ENCODE measurements around the gene RTEL1. TPM values are rescaled to one million over a fixed set of nuclear protein-coding genes. Genes with fewer than 3 reads are reported as not detected.

The RTEL1 gene
- total and polyA plus RNA-seq, 7 donors, result 3.6 to 44.3 (median 22.4) TPM

GRCh38 chr20:63707558-63708300 is 49.6 kb downstream of the RTEL1 start, which contains the start of the genes ARFRP1 and ZGPAT:
TSS of gene ARFRP1 (minus strand) at chr20:63707976. CDS start at chr20:63707091, 885 bp downstream.
TSS of gene ZGPAT (plus strand) at chr20:63708039. CDS start at chr20:63708581, 542 bp downstream.
- Histone ChIP-seq H3K4me1 (peaks cover 0 to 29% (median 25%) of the 10 kb centered on the region in 4 donors), H3K9me3 (no peaks in the 10 kb centered on the region), H3K36me3 (peaks cover 0 to 77% (median 15%) of the 10 kb centered on the region in 4 donors), H3K27ac (peak within 1 kb of the TSS; percentile 87 to 93 (median 91)), H3K27me3 (no peaks in the 10 kb centered on the region), H3K4me3 (peak within 1 kb of the TSS; percentile 60 to 92 (median 78))
- intact Hi-C loops (cut with DNase I), result loop anchor here (2.0 to 5.0 kb wide), 2 partner anchors 31 to 50 kb away; partner anchors contain the start of genes RTEL1 and SLC2A4RG
- 0% methylated on average over 98 of the region's 98 CpGs for WGBS, 2 donors
- DNase-seq, result peak; percentile 94
- TF ChIP-seq EP300 (IDR thresholded peaks at IDR 0.05) (peak in 1 of 4 donors; percentile 26), CTCF (IDR thresholded peaks at IDR 0.05) (peak in 1 of 4 experiments; percentile 3), POLR2AphosphoS5 (IDR thresholded peaks at IDR 0.05) (peak; percentile 51 to 84 (median 83)), POLR2A (IDR thresholded peaks at IDR 0.05) (peak in 1 of 2 donors; percentile 11)

DNA sequence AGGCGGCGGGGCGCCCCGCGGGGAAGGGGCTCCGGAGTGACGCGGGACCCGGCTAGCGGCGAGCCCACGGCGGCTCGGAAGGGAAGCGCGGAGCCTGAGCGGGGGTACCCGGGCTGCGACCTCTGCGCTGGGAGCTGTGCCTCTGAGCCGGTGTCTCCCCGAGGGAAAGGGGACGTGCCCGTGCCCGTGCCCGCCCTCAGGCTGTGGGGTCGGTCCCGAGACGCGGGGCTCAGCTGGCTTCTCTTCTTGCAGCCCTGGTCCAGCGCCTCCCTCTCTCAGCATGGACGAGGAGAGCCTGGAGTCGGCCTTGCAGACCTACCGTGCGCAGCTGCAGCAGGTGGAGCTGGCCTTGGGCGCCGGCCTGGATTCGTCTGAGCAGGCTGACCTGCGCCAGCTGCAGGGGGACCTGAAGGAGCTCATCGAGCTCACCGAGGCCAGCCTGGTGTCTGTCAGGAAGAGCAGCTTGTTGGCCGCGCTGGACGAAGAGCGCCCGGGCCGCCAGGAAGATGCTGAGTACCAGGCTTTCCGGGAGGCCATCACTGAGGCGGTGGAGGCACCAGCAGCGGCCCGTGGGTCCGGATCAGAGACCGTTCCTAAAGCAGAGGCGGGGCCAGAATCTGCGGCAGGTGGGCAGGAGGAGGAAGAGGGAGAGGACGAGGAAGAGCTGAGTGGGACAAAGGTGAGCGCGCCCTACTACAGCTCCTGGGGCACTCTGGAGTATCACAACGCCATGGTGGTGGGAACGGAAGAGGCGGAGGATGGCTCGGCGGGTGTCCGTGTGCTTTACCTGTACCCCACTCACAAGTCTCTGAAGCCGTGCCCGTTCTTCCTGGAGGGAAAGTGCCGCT is 50.4 kb downstream of the RTEL1 start:
- TF ChIP-seq POLR2AphosphoS5 (IDR thresholded peaks at IDR 0.05) (no peak), POLR2A (IDR thresholded peaks at IDR 0.05) (no peak), EP300 (IDR thresholded peaks at IDR 0.05) (no peak), CTCF (IDR thresholded peaks at IDR 0.05) (no peak)
- Histone ChIP-seq H3K27me3 (no peaks in the 10 kb centered on the region), H3K36me3 (peaks cover 0 to 78% (median 16%) of the 10 kb centered on the region in 4 donors), H3K4me3 (peak overlapping the region; percentile 60 to 92 (median 78)), H3K4me1 (peaks cover 0 to 29% (median 25%) of the 10 kb centered on the region in 4 donors), H3K9me3 (no peaks in the 10 kb centered on the region), H3K27ac (peak overlapping the region; percentile 87 to 93 (median 91))
- 17 to 24% methylated on average over 67 of the region's 67 CpGs for WGBS, 2 donors
- DNase-seq, result peak; percentile 68
- intact Hi-C loops (cut with DNase I), result loop anchor here (5.0 kb wide), 1 partner anchor 51 kb away; the partner anchor contains the start of gene RTEL1

DNA sequence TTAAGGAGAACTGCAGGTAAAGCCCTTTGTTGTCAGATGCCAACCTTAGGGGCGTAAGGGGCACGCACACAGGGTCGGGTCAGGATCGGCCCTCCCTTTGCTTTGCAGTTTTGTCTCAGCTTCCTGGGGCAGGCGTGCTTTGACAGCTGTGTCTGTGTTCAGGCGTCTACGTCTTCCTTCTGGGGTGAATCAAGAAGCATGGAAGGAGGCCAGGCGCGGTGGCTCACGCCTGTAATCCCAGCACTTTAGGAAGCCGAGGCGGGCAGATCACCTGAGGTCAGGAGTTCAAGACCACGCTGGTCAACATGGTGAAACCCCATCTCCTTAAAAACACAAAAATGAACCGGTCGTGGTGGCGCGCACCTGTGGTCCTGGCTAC is 51.0 kb downstream of the RTEL1 start:
- intact Hi-C loops (cut with DNase I), result loop anchor here (5.0 kb wide), 1 partner anchor 52 kb away; the partner anchor contains the start of gene RTEL1
- DNase-seq, result peak; percentile 59
- no peak for TF ChIP-seq CTCF (IDR thresholded peaks at IDR 0.05)
- no peak for TF ChIP-seq POLR2AphosphoS5 (IDR thresholded peaks at IDR 0.05)
- no peak for TF ChIP-seq POLR2A (IDR thresholded peaks at IDR 0.05)
- no peak for TF ChIP-seq EP300 (IDR thresholded peaks at IDR 0.05)
- Histone ChIP-seq H3K36me3 (peaks cover 0 to 78% (median 16%) of the 10 kb centered on the region in 4 donors), H3K4me3 (peak overlapping the region in 2 of 4 donors; percentile 89 to 92), H3K27me3 (no peaks in the 10 kb centered on the region), H3K9me3 (no peaks in the 10 kb centered on the region), H3K27ac (peak overlapping the region in 1 of 4 donors; percentile 93), H3K4me1 (peaks cover 0 to 29% (median 25%) of the 10 kb centered on the region in 4 donors)
- WGBS, 2 donors, result 93 to 95% methylated on average over 17 of the region's 17 CpGs

DNA sequence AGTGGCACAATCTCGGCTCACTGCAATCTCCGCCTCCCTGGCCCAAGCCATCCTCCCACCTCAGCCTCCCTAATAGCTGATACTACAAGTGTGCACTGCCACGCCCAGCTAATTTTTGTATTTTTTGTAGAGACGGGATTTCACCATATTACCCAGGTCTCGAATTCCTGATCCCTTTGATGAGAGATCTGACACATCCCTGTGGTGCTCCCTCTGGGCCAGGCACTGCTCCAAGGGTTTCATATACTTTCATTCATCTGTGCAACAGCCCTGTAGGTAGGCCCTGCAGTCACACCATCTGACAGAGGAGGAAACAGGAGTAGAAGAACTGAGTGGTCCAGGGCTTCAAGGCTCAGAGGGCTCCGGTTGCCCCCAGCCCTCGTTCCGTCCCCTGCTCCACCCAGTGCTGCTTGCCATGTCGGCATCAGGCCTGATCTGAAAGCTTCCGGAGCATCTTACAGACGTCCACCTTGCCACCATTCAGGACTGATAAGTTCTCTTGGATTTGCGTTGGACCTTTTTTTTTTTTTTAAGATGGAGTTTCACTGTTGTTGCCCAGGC is 53.1 kb downstream of the RTEL1 start:
- 83 to 91% methylated on average over 12 of the region's 12 CpGs for WGBS, 2 donors
- Histone ChIP-seq H3K36me3 (peaks cover 0 to 74% (median 17%) of the 10 kb centered on the region in 4 donors), H3K4me1 (peaks cover 0 to 26% (median 24%) of the 10 kb centered on the region in 4 donors), H3K27ac (no peak overlapping the region), H3K9me3 (peaks cover 0 to 4% (median 0%) of the 10 kb centered on the region in 4 donors), H3K27me3 (no peaks in the 10 kb centered on the region), H3K4me3 (no peak overlapping the region)
- no peak for TF ChIP-seq POLR2AphosphoS5 (IDR thresholded peaks at IDR 0.05)
- no peak for TF ChIP-seq CTCF (IDR thresholded peaks at IDR 0.05)
- intact Hi-C loops (cut with DNase I), result no loop called here
- DNase-seq, result peak; percentile 41
